HepG2 (cell line): ENCODE measurements around the gene ARFGEF2. TPM values are rescaled to one million over a fixed set of nuclear protein-coding genes. Genes with fewer than 3 reads are reported as not detected.

Experiments used
- ATAC-seq: fragments of 200-7000 bp; cut with Tn5 transposase; 3 replicates; pipeline ENCODE4 v1.9.1; 2020; ENCODE audit warnings: mild to moderate bottlenecking, moderate library complexity
- BruUV-seq: library from RNA; stranded (reverse); fragments of 400-500 nt; replicated peaks from 2 replicates; lab custom pipeline; 2021; lab: Mats Ljungman, UMichigan
- CTCF ChIA-PET: fragments of 300-600 bp; formaldehyde crosslinking; extraction: SDS; loops from one replicate; lab custom pipeline; 2021; ENCODE audit warnings: low total read pairs, inconsistent platforms, low intra/inter-chr PET ratio; lab: Yijun Ruan, JAX
- POLR2A ChIA-PET: fragments of 350-600 bp; sonication (Branson Sonifier 250); formaldehyde crosslinking; loops from one replicate; lab custom pipeline; 2020; ENCODE audit warnings: antibody characterized with exemption, inconsistent platforms; lab: Yijun Ruan, JAX
- DNase-seq: peaks from one replicate; pipeline ENCODE4 v3.0.0-alpha.2; 2015; ENCODE audit warnings: low spot score
- FAIRE-seq: peaks from 3 replicates; lab custom pipeline; 2011; peaks lifted over from hg19 to GRCh38; lab: Jason Lieb, UNC
- H2AFZ ChIP-seq: one replicate; pipeline ENCODE4 v1.6.1; 2011; ENCODE audit warnings: low read length, inconsistent platforms
- H3K27ac ChIP-seq: fragments of 300-600 bp; 3 replicates; pipeline ENCODE4 v1.8.0; 2011; ENCODE audit warnings: mixed run types, mild to moderate bottlenecking, mixed read lengths, low read length, inconsistent platforms; ENCODE audit not compliant: insufficient read depth; ENCODE audit errors: extremely low read length
- H3K27me3 ChIP-seq, 2 experiments: fragments of 200-600 bp in 1 of 2; 2 replicates in 1 of 2; 3 replicates in 1 of 2; pipeline versions ENCODE4 v1.6.0 to v1.8.0; 2011; ENCODE audit warnings: low read length in 2 of 2, mild to moderate bottlenecking in 2 of 2, moderate library complexity in 2 of 2, inconsistent platforms in 1 of 2; ENCODE audit not compliant: insufficient read depth in 2 of 2, control insufficient read depth in 1 of 2
- H3K36me3 ChIP-seq, 2 experiments: fragments of 200-600 bp in 1 of 2; replicated peaks in 1 of 2; 2 replicates in 1 of 2; 3 replicates in 1 of 2; pipeline versions ENCODE4 v1.5.1 to v1.8.0; 2011; ENCODE audit warnings: low read length in 2 of 2, inconsistent platforms in 1 of 2; ENCODE audit not compliant: insufficient read depth in 2 of 2, control insufficient read depth in 1 of 2
- H3K4me1 ChIP-seq: 2 replicates; pipeline ENCODE4 v1.5.1; 2012; ENCODE audit warnings: low read length, inconsistent platforms; ENCODE audit not compliant: insufficient read depth
- H3K4me2 ChIP-seq: 2 replicates; pipeline ENCODE4 v1.6.0; 2011; ENCODE audit warnings: low read depth, low read length, inconsistent platforms
- H3K4me3 ChIP-seq, 3 experiments: fragments of 200-600 bp in 1 of 3; sonication (generic), shearing (Covaris generic) in 1 of 3; replicated peaks in 1 of 3; 2 replicates each; pipeline ENCODE4 v1.5.1; 2011 to 2016; ENCODE audit warnings: low read length in 3 of 3, inconsistent platforms in 2 of 3, low read depth in 2 of 3, mild to moderate bottlenecking in 2 of 3, control low read depth in 1 of 3, mixed read lengths in 1 of 3; ENCODE audit not compliant: insufficient read depth in 1 of 3
- H3K79me2 ChIP-seq: one replicate; pipeline ENCODE4 v1.6.1; 2011; ENCODE audit warnings: low read length, inconsistent platforms; ENCODE audit not compliant: insufficient read depth
- H3K9ac ChIP-seq: 2 replicates; pipeline ENCODE4 v1.6.0; 2011; ENCODE audit warnings: mild to moderate bottlenecking, low read depth, low read length, inconsistent platforms; ENCODE audit not compliant: insufficient read depth
- H3K9me3 ChIP-seq: 2 replicates; pipeline ENCODE4 v1.5.1; 2012; ENCODE audit warnings: mild to moderate bottlenecking, low read length
- H4K20me1 ChIP-seq: 2 replicates; pipeline ENCODE4 v1.6.0; 2011; ENCODE audit warnings: inconsistent platforms, mild to moderate bottlenecking, low read length, moderate library complexity; ENCODE audit not compliant: insufficient read depth
- ZFY ChIP-seq: sonication (generic); formaldehyde crosslinking; IDR thresholded peaks from 2 replicates; pipeline ENCODE4 v1.4.0; 2020; ENCODE audit warnings: missing genetic modification reagents
- ZNF331 ChIP-seq: sonication (generic); formaldehyde crosslinking; IDR thresholded peaks from 2 replicates; pipeline ENCODE4 v1.4.0; 2020; ENCODE audit warnings: missing genetic modification reagents
- ZNF629 ChIP-seq: sonication (generic); formaldehyde crosslinking; conservative IDR thresholded peaks from 2 replicates; pipeline ENCODE4 v1.5.0; 2020; ENCODE audit warnings: missing genetic modification reagents
- ZNF766 ChIP-seq: sonication (generic); formaldehyde crosslinking; IDR thresholded peaks from 2 replicates; pipeline ENCODE4 v1.5.0; 2020; ENCODE audit warnings: missing genetic modification reagents, borderline replicate concordance
- WGBS: methylation state at CpG from one replicate; pipeline ENCODE4 v1.1.6; 2017; ENCODE audit warnings: low lambda C conversion rate; 5-methylcytosine and 5-hydroxymethylcytosine counted together
- in situ Hi-C: cut with HindIII; loops from 2 replicates; pipeline ENCODE4 v1.10.0; 2017; ENCODE audit warnings: low pct_unique_long_range_greater_than_20kb; ENCODE audit not compliant: extremely low pct_ligation_motif_present
- intact Hi-C: fragments of 100-400 bp; cut with micrococcal nuclease; formaldehyde crosslinking; loops from one replicate; pipeline ENCODE4 v1.10.0; 2022; ENCODE audit not compliant: unreplicated experiment
- polyA plus RNA-seq, 8 experiments: library from polyadenylated mRNA; depleted of rRNA in 3 of 8; stranded (reverse) in 7 of 8; unstranded in 1 of 8; fragments of >200 nt; fragmentation: Illumina TruSeq in 4 of 8; extraction: Trizol in 4 of 8; gene quantifications; 2 replicates each; pipeline versions ENCODE4 v1.2.1 to v1.2.3, GENCODE V29; 2011 to 2016; ENCODE audit warnings: low read depth in 4 of 8, missing spikeins in 1 of 8, mixed read lengths in 1 of 8; ENCODE audit not compliant: insufficient read depth in 1 of 8
- total RNA-seq, 5 experiments: library from RNA; depleted of rRNA; stranded (reverse); fragments of >200 nt; fragmentation: Illumina TruSeq; extraction: Trizol; gene quantifications; 2 replicates each; pipeline ENCODE4 v1.2.3, GENCODE V29; 2016; ENCODE audit warnings: low read depth in 1 of 5

Gene ARFGEF2
- total and polyA plus RNA-seq, 2 of the 13 experiments (the other 11 are each of a cell fraction or from before 2014, with no cell fraction given), result 44.0 to 60.8 TPM

DNA sequence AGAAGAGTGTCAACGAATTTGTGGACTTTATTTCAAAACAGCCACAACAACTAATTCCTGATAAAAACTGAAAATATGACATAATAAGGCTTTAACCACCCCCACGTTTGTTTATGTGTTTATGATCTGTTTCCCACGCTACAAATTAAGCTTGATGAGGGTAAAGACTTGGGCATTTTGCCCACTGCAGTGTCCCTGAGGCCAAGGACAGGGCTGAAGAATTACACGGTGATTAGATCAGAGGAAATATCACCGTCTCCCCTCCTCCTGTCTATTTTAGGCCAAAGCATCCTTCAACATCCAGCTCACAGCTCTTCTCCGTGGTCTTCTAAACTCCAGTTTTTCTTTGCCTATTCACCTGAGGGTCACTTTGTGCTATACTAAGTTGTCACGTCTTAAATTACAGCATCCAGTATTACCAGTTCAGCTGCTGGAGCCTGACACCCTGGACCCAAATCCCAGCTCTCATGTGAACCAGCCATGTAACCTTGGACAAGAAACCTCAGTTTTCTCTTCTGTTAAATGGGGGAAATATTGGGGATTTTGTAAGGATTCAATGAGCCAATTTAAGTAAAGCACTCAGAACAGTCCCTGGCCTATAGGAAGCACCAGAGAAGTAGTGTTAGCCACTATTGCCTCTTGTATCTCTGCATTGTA lies 15.2 kb upstream of the ARFGEF2 start:
- ChIA-PET CTCF (interaction anchor here (3.7 kb wide), 1 partner anchor 248 kb away, joined by 173 read pairs; no protein-coding TSS in a partner anchor), POLR2A (no interaction called here)
- intact Hi-C loops (no loop called here), in situ Hi-C loops (loop anchor here (5.0 kb wide), 1 partner anchor 249 kb away; no protein-coding TSS in a partner anchor)
- H3K4me2 ChIP-seq, result no peak overlapping the region
- H2AFZ ChIP-seq, result no peak overlapping the region
- no peak for FAIRE-seq
- no peaks in the 10 kb centered on the region for H3K36me3 ChIP-seq
- no peak for DNase-seq
- no peak overlapping the region for H3K9ac ChIP-seq
- no peak overlapping the region for H3K4me3 ChIP-seq
- H3K27me3 ChIP-seq, result peaks cover 0 to 10% of the 10 kb centered on the region in 2 experiments; a peak in 3 of 5 replicates
- H3K79me2 ChIP-seq, result no peaks in the 10 kb centered on the region
- no peak overlapping the region for H3K27ac ChIP-seq
- H4K20me1 ChIP-seq, result no peaks in the 10 kb centered on the region
- TF ChIP-seq ZNF766 (no peak), ZNF629 (peak; percentile 77)
- 2% methylated on average over 7 of the region's 7 CpGs for WGBS
- H3K4me1 ChIP-seq, result no peaks in the 10 kb centered on the region
- BruUV-seq, result no TSS peak
- no peak for ATAC-seq
- H3K9me3 ChIP-seq, result no peaks in the 10 kb centered on the region

DNA sequence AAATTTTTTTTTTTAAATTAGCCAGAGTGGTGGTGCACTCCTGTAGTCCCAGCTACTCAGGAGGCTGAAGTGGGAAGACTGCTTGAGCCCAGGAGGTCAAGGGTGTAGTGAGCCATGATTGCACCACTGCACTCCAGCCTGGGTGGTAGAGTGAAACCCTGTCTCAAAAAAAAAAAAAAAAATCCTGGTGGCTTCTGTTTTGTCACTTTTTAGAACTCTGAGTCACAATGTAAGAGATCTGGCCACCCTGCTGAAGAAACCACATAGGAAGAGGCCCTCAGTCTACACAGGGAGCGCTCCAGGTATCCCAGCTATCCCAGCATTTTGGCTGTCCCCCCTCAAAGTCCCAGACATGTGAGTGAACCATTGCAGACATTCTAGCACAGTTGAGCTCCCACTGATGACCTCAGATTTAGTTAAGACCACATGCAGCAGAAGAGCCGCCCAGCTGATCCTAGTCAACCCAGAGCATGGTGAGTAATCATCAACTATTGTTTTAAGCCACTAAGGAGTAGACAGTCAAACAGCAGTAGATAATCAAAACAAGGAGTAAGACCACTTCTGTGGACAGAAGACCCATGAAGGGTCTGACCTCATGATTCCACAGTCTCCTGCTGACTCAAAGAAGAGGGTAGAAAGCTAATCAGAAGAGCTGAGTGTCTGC lies 12.7 kb upstream of the ARFGEF2 start:
- Histone ChIP-seq H3K27ac (no peak overlapping the region), H3K4me3 (no peak overlapping the region), H3K27me3 (peaks cover 2 to 14% of the 10 kb centered on the region in 2 experiments; a peak in 3 of 5 replicates), H3K9me3 (no peaks in the 10 kb centered on the region), H3K9ac (no peak overlapping the region), H4K20me1 (no peaks in the 10 kb centered on the region), H3K4me1 (no peaks in the 10 kb centered on the region), H3K79me2 (no peaks in the 10 kb centered on the region), H2AFZ (no peak overlapping the region), H3K4me2 (no peak overlapping the region), H3K36me3 (no peaks in the 10 kb centered on the region)
- WGBS, result 22% methylated on average over 2 of the region's 2 CpGs
- no TSS peak for BruUV-seq
- POLR2A ChIA-PET, result no interaction called here
- CTCF ChIA-PET, result interaction anchor here (1.5 kb wide), 1 partner anchor 251 kb away, joined by 3 read pairs; no protein-coding TSS in a partner anchor
- DNase-seq (no peak), ATAC-seq (no peak), FAIRE-seq (no peak)
- TF ChIP-seq ZNF331 (CRISPR knock-in tag), result peak; percentile 100
- no peak for TF ChIP-seq ZFY (CRISPR knock-in tag)
- in situ Hi-C loops, result loop anchor here (5.0 kb wide), 1 partner anchor 251 kb away; no protein-coding TSS in a partner anchor
- intact Hi-C loops, result no loop called here
